ENCODE data around the gene RTKN2.

RTKN2 gene

DNA sequence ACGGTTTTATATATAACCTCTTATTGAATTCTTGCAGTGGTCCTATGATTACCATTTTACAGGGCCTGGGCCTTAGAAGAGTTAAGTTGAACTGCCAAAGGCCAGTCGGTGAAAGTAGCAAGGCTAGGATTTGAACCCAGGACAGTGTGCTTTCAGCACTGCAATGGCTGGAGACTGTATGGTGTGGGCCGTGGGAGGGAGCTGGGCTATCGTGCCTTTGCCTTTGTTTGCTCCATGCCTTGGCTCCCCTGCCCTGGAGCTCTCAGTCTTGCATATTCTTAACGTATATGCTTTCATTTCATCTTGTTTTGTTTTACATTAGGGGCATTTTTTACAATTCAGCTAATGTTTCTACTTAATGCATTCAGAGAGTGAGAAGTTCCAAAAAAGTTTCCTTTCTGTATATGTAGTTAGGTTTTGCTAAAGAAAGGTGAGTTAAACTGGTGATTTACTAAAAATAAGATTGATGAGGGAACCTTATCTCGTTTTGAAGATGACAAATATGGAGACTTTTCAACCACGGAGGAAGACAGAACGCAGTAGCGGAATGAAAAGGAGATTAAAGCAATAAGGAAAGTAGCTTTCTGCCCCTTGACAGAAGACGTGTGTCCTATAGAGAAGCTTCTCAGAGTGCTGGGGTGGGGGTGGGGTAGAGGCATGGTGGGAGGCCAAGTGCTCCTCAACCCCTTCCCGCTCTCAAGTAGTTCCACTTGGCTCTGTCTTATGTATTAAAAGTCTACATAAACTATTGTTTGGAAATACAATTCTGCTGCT, 82.5 kb downstream of the RTKN2 start:
- peak; percentile 51 for DNase-seq (ENCODE audit: low read depth, low spot score)

DNA sequence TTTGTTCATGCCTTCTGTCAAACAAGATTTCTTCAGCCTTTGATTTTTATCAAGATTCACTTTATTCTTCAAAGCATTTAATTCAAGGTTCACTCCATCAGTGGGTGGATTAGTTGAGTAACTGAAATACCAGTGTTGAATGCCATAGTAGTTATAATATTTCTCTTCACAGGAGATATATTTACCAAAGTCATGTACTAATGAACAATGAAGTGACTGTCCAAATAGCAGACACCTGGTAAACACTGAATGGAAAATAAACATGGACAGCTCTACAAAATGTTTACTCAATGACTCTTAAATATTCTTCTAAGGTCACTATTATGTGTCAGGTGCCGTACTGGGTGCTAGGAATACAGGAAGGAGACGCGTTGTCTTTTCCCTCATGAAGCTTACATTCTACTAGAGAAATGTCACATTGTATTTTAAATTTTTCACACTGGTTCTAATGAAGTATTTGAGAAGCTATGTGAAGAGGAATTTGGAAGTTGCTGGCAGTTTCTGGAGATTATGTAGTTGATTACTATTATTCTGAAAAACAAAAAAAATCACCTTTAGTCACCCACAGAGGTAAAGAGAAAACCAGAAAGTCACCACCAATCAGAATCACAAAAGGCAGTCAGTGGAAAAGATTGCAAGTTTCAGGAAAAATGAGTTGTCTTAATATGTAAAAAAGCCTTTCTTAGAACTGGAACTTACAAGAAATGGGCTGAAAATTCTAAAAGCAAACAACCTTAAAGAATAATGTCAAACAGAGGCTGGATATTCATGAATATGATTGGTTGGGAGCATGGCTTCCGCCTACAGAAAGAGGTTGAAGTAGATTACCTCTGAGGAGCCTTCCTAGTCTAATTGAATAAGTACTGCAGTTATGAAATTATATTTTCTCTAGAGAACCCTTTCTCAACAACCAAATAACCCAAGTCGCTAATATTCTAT, 84.5 kb downstream of the RTKN2 start:
- no peak for DNase-seq (ENCODE audit: low read depth, low spot score)

More for the DNA sequence above, 82.5 kb downstream of the RTKN2 start:
- no peak overlapping the region for H3K4me3 ChIP-seq (ENCODE audit: low read length)

GRCh38 chr10:62183442-62183841, 85.2 kb downstream of the RTKN2 start:
- peak overlapping the region; percentile 9; the same call in 1 of the 2 replicates for H3K4me3 ChIP-seq (ENCODE audit: low read length)
- peak; percentile 99 for DNase-seq (ENCODE audit: low read depth, low spot score)

More for the DNA sequence above, 84.5 kb downstream of the RTKN2 start:
- no peak overlapping the region for H3K4me3 ChIP-seq (ENCODE audit: low read length)

DNA sequence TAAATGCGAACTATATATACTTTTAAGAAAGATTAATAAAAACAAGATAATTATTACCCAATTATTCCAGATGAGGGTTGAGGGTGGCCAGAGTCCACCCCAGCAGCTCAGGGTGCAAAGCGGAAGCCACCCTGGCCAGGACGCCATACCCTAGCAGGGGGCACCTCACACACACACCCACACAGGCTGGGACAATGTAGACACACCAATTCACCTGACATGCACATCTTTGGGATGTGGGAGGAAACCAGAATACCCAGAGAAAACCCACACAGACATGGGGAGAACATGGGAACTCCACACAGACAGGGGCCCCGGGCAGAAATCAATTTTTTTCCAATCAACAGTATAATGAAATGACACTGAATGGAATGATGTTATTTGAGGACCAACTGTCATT, 86.0 kb downstream of the RTKN2 start:
- no peak overlapping the region for H3K4me3 ChIP-seq (ENCODE audit: low read length)
- no peak for DNase-seq (ENCODE audit: low read depth, low spot score)

DNA sequence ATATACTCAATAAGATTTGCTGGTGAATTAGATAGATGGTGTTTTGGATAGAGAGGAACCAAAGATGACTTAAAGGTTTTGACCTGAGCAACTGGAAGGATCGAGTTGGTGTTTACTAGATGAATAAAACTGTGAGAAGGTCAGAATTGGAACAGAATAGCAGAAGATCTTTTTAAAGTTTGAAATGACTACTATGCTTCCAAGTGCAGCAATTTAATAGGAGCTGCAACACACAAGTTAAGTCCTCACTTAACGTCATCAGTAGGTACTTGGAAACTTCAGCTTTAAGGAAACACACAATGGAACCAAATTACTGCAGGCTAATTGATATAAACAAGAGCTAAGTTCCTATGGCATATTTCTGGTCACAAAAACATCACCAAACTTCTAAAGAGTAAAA, 86.5 kb downstream of the RTKN2 start:
- DNase-seq (ENCODE audit: low read depth, low spot score) = no peak
- H3K4me3 ChIP-seq (ENCODE audit: low read length) = no peak overlapping the region

DNA sequence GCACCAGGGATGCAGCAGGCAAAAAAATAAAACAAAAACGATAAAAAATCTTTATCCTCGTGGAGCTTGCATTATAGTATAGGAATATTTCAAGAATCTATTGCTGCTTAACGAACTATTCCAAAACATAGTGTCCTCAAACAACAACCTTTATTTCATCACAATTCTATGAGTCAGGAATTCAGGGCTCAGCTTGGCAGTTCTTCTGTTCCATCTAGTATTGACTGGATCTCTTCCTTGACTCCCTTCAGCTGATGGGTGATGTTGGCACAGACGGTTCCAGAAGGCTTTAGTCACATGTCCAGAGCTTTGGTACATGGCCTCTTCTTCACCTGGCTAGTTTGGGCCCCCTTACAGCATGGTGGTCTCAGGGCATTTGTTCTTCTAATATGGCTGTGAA, 88.0 kb downstream of the RTKN2 start:
- DNase-seq (ENCODE audit: low read depth, low spot score) = no peak
- no peak overlapping the region for H3K4me3 ChIP-seq (ENCODE audit: low read length)

DNA sequence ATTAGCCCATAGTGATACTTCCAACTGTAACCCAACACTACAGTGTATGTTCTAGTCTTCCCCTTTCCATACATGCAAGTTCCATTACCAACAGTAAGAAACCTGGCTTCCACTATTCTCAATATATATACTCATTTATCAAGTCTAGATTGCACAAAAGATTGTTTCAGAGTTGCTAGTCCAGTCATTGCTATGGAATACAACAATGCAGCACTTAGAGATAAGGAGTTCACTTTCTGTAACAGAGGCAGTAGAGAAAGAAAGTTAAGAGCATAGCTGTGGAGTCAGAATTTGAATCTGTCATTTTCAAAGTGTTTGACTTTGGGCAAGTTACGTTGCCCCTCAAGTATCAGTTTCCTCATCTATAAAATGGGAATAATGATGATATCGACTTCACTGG, 90.1 kb downstream of the RTKN2 start:
- no peak overlapping the region for H3K4me3 ChIP-seq (ENCODE audit: low read length)
- DNase-seq (ENCODE audit: low read depth, low spot score) = no peak

GRCh38 chr10:62177111-62177510, 91.5 kb downstream of the RTKN2 start:
- H3K4me3 ChIP-seq (ENCODE audit: low read length) = no peak overlapping the region
- DNase-seq (ENCODE audit: low read depth, low spot score) = no peak

DNA sequence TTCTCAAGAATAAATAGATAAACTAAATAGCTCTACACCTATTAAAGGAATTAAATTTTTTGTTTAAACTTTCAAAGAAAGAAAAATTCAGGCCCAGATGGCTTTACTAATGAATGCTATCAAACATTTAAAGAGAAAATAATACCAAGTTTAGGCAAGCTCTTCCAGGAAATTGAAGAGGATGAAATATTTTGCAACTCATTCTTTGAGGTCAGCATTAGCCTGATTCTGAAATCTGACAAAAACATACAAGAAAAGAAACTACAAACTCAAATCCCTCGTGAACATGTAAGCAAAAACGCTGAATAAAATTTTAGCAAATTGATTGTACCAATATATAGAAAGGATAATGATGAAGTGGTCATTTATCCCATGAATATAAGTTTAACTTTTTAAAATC, 93.4 kb downstream of the RTKN2 start:
- H3K4me3 ChIP-seq (ENCODE audit: low read length) = no peak overlapping the region
- no peak for DNase-seq (ENCODE audit: low read depth, low spot score)

DNA sequence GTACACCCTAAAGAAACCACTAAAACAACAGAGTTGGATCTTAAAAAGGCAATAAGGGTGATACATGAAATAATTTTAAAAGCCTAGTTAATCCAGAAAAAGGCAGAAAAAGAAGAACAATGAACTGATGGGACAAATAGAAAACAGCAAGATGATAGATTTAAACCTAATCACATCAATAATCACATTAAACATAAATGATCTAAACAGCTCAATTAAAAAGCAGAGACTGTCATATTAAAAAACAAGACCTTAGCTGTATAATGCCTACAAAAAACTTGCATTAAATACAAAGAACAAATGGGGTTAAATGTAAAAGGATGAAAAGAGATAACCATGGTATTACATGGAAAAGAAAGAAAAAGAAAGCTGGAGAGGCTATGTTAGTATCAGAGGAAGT, 96.2 kb downstream of the RTKN2 start:
- no peak overlapping the region for H3K4me3 ChIP-seq (ENCODE audit: low read length)
- DNase-seq (ENCODE audit: low read depth, low spot score) = no peak

GRCh38 chr10:62171791-62172190, 96.9 kb downstream of the RTKN2 start:
- DNase-seq (ENCODE audit: low read depth, low spot score) = no peak
- H3K4me3 ChIP-seq (ENCODE audit: low read length) = no peak overlapping the region

- H3K4me3 ChIP-seq (ENCODE audit: low read length) = no peak overlapping the region
- DNase-seq (ENCODE audit: low read depth, low spot score) = no peak
Measured at GRCh38 chr10:62170732-62171131, 97.9 kb downstream of the RTKN2 start.

- no peak for DNase-seq (ENCODE audit: low read depth, low spot score)
- no peak overlapping the region for H3K4me3 ChIP-seq (ENCODE audit: low read length)
Measured at GRCh38 chr10:62166331-62167131, 102.1 kb downstream of the RTKN2 start.

GRCh38 chr10:62165803-62166202, 102.8 kb downstream of the RTKN2 start:
- H3K4me3 ChIP-seq (ENCODE audit: low read length) = no peak overlapping the region
- no peak for DNase-seq (ENCODE audit: low read depth, low spot score)

- no peak overlapping the region for H3K4me3 ChIP-seq (ENCODE audit: low read length)
- no peak for DNase-seq (ENCODE audit: low read depth, low spot score)
Measured at GRCh38 chr10:62163024-62163423, 105.6 kb downstream of the RTKN2 start.

DNA sequence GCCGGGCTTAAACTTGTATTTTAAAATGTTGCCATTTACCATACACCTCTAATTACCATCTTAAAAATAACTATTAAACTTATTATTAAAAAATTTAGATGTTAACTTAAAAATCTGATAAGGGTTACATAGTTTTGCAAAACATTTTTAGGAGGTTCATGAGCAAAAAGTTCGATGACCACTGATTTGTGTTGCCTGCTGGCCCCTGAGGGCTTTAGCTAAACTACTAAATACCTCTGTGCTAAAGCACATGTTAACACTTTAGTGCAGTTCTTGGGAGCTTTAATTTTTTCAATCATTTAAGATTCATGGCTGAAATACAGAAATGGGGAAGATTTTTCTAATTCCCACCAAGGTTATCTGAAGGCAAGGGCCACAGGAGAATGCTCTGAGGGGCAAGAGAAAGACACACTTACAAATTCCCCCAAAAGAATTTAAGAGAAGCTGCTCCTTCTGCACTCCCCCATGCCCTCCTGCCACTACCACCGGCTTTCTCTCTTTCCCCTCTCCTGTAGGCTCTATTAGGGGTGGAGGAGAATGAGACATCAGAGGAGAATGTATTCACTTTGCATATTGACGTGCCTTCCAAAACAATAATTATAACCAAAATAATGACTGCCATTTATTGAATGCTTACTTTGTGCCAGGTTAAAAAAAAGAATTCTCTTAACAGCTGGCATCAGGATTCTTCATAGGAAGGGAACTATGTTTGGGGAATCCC, 106.2 kb downstream of the RTKN2 start:
- H3K4me3 ChIP-seq (ENCODE audit: low read length) = no peak overlapping the region
- DNase-seq (ENCODE audit: low read depth, low spot score) = no peak

DNA sequence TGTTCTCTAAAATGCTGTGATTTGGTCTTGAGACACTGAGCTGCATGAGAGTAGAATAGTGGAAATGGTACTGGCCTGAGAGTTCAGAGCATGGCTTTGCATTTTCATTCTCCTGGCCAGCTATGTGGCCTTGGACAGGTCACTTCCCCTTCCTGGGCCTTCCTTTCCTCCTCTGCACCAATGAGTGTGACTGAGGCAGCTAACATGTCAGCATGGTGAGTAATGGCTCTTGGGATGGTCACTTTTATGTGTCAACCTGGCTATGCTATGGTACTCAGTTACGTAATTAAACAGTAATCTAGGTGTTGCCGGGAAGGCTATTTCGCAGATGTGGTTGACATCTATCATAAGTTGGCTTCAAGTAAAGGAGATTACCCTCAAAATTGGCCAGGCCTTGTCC, 109.3 kb downstream of the RTKN2 start:
- DNase-seq (ENCODE audit: low read depth, low spot score) = no peak
- no peak overlapping the region for H3K4me3 ChIP-seq (ENCODE audit: low read length)

DNA sequence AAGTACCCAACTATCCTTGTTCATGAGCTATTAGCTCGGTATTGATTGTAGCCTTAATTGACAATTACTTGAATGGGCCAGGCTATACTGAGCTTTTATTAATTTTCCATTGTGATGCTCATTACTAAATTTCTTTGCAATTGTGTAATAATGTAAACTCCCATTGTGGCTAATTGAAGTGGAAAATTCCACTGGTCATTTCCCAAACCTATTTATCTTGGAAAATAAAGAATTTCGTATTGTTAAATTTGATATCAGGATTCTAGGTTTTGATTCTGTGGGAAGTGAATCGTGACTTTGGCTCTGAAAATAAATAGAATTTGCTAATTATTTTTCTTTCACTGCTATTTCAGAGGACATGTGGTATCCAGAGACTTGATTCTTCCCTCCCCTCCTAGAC, 111.0 kb downstream of the RTKN2 start:
- no peak overlapping the region for H3K4me3 ChIP-seq (ENCODE audit: low read length)
- no peak for DNase-seq (ENCODE audit: low read depth, low spot score)

Measured in Jurkat, Clone E6-1 (cell line).